ENCODE measurements around the gene DIAPH1. TPM values are rescaled to one million over a fixed set of nuclear protein-coding genes. Genes with fewer than 3 reads are reported as not detected.

The DIAPH1 gene
- polyA plus RNA-seq, 4 donors = 58.4 to 97.3 (median 90.6) TPM

GRCh38 chr5:141510850-141511601 lies 107.8 kb downstream of the DIAPH1 start:
- Histone ChIP-seq H3K27ac (ENCODE audit: low read depth in 1 of 3, low read length in 2 of 3) (no peak overlapping the region), H3K27me3 (ENCODE audit: control insufficient read depth in 3 of 3, insufficient read depth in 3 of 3, low read length in 3 of 3) (peaks cover 0 to 2% (median 0%) of the 10 kb centered on the region in 3 donors), H3K4me1 (ENCODE audit: control insufficient read depth in 3 of 3, insufficient read depth in 2 of 3, low read depth in 1 of 3, low read length in 2 of 3) (peaks cover 0 to 37% (median 0%) of the 10 kb centered on the region in 3 donors), H3K9me3 (ENCODE audit: control insufficient read depth in 2 of 2, insufficient read depth in 1 of 2, low read depth in 1 of 2, low read length in 1 of 2) (no peaks in the 10 kb centered on the region), H3K36me3 (ENCODE audit: control insufficient read depth in 3 of 3, insufficient read depth in 2 of 3, low read depth in 1 of 3, low read length in 3 of 3) (peaks cover 0 to 38% (median 0%) of the 10 kb centered on the region in 3 donors), H3K4me3 (ENCODE audit: low read depth in 1 of 3, low read length in 3 of 3) (no peak overlapping the region)
- DNase-seq = no peak
- FAIRE-seq = no peak
- WGBS, 3 donors = 86 to 94% (median 92%) methylated on average over 14 of the region's 14 CpGs

GRCh38 chr5:141510160-141510559 lies 108.6 kb downstream of the DIAPH1 start:
- peaks cover 0 to 2% (median 0%) of the 10 kb centered on the region in 3 donors for H3K27me3 ChIP-seq (ENCODE audit: control insufficient read depth in 3 of 3, insufficient read depth in 3 of 3, low read length in 3 of 3)
- no peak overlapping the region for H3K27ac ChIP-seq (ENCODE audit: low read depth in 1 of 3, low read length in 2 of 3)
- H3K4me1 ChIP-seq (ENCODE audit: control insufficient read depth in 3 of 3, insufficient read depth in 2 of 3, low read depth in 1 of 3, low read length in 2 of 3) = peaks cover 0 to 37% (median 0%) of the 10 kb centered on the region in 3 donors
- peaks cover 0 to 33% (median 0%) of the 10 kb centered on the region in 3 donors for H3K36me3 ChIP-seq (ENCODE audit: control insufficient read depth in 3 of 3, insufficient read depth in 2 of 3, low read depth in 1 of 3, low read length in 3 of 3)
- WGBS, 3 donors = 88 to 92% (median 91%) methylated on average over 9 of the region's 9 CpGs
- FAIRE-seq (no peak), DNase-seq (no peak)
- no peak overlapping the region for H3K4me3 ChIP-seq (ENCODE audit: low read depth in 1 of 3, low read length in 3 of 3)
- no peaks in the 10 kb centered on the region for H3K9me3 ChIP-seq (ENCODE audit: control insufficient read depth in 2 of 2, insufficient read depth in 1 of 2, low read depth in 1 of 2, low read length in 1 of 2)

- DNase-seq = peak in 1 of 2 donors; percentile 30
- Histone ChIP-seq H3K27ac (ENCODE audit: low read depth in 1 of 3, low read length in 2 of 3) (peak overlapping the region in 2 of 3 donors; percentile 72 to 77), H3K4me3 (ENCODE audit: low read depth in 1 of 3, low read length in 3 of 3) (peak overlapping the region in 1 of 3 donors; percentile 7), H3K4me1 (ENCODE audit: control insufficient read depth in 3 of 3, insufficient read depth in 2 of 3, low read depth in 1 of 3, low read length in 2 of 3) (peaks cover 0 to 31% (median 0%) of the 10 kb centered on the region in 3 donors), H3K36me3 (ENCODE audit: control insufficient read depth in 3 of 3, insufficient read depth in 2 of 3, low read depth in 1 of 3, low read length in 3 of 3) (peaks cover 0 to 24% (median 0%) of the 10 kb centered on the region in 3 donors), H3K9me3 (ENCODE audit: control insufficient read depth in 2 of 2, insufficient read depth in 1 of 2, low read depth in 1 of 2, low read length in 1 of 2) (no peaks in the 10 kb centered on the region), H3K27me3 (ENCODE audit: control insufficient read depth in 3 of 3, insufficient read depth in 3 of 3, low read length in 3 of 3) (peaks cover 0 to 2% (median 0%) of the 10 kb centered on the region in 3 donors)
- no peak for FAIRE-seq
- WGBS, 3 donors = 39 to 69% (median 61%) methylated on average over 21 to 23 of the region's 23 CpGs
These were observed 109.8 kb downstream of the DIAPH1 start for GRCh38 chr5:141508798-141509611.

- peaks cover 0 to 25% (median 0%) of the 10 kb centered on the region in 3 donors for H3K4me1 ChIP-seq (ENCODE audit: control insufficient read depth in 3 of 3, insufficient read depth in 2 of 3, low read depth in 1 of 3, low read length in 2 of 3)
- no peak overlapping the region for H3K4me3 ChIP-seq (ENCODE audit: low read depth in 1 of 3, low read length in 3 of 3)
These were observed 110.4 kb downstream of the DIAPH1 start for GRCh38 chr5:141508440-141508797.

GRCh38 chr5:141507387-141508091 lies 111.3 kb downstream of the DIAPH1 start:
- H3K27ac ChIP-seq (ENCODE audit: low read depth in 1 of 3, low read length in 2 of 3) = peak overlapping the region in 2 of 3 donors; percentile 55 to 77
- no peak overlapping the region for H3K4me3 ChIP-seq (ENCODE audit: low read depth in 1 of 3, low read length in 3 of 3)
- peaks cover 0 to 24% (median 2%) of the 10 kb centered on the region in 3 donors for H3K36me3 ChIP-seq (ENCODE audit: control insufficient read depth in 3 of 3, insufficient read depth in 2 of 3, low read depth in 1 of 3, low read length in 3 of 3)
- DNase-seq (peak in 1 of 2 donors; percentile 31), FAIRE-seq (no peak)
- WGBS, 3 donors = 56 to 80% (median 79%) methylated on average over 11 of the region's 11 CpGs
- no peaks in the 10 kb centered on the region for H3K9me3 ChIP-seq (ENCODE audit: control insufficient read depth in 2 of 2, insufficient read depth in 1 of 2, low read depth in 1 of 2, low read length in 1 of 2)
- no peaks in the 10 kb centered on the region for H3K27me3 ChIP-seq (ENCODE audit: control insufficient read depth in 3 of 3, insufficient read depth in 3 of 3, low read length in 3 of 3)
- peaks cover 0 to 18% (median 0%) of the 10 kb centered on the region in 3 donors for H3K4me1 ChIP-seq (ENCODE audit: control insufficient read depth in 3 of 3, insufficient read depth in 2 of 3, low read depth in 1 of 3, low read length in 2 of 3)

More at GRCh38 chr5:141508440-141508797, 110.4 kb downstream of the DIAPH1 start:
- Histone ChIP-seq H3K27ac (ENCODE audit: low read depth in 1 of 3, low read length in 2 of 3) (peak overlapping the region in 2 of 3 donors; percentile 55 to 77), H3K36me3 (ENCODE audit: control insufficient read depth in 3 of 3, insufficient read depth in 2 of 3, low read depth in 1 of 3, low read length in 3 of 3) (peaks cover 0 to 24% (median 0%) of the 10 kb centered on the region in 3 donors), H3K27me3 (ENCODE audit: control insufficient read depth in 3 of 3, insufficient read depth in 3 of 3, low read length in 3 of 3) (no peaks in the 10 kb centered on the region), H3K9me3 (ENCODE audit: control insufficient read depth in 2 of 2, insufficient read depth in 1 of 2, low read depth in 1 of 2, low read length in 1 of 2) (no peaks in the 10 kb centered on the region)
- FAIRE-seq (no peak), DNase-seq (no peak)
- 48 to 70% (median 62%) methylated on average over 9 of the region's 9 CpGs for WGBS, 3 donors

GRCh38 chr5:141506381-141507155 lies 112.2 kb downstream of the DIAPH1 start:
- peaks cover 0 to 19% (median 2%) of the 10 kb centered on the region in 3 donors for H3K36me3 ChIP-seq (ENCODE audit: control insufficient read depth in 3 of 3, insufficient read depth in 2 of 3, low read depth in 1 of 3, low read length in 3 of 3)

GRCh38 chr5:141504216-141504615 lies 114.6 kb downstream of the DIAPH1 start:
- WGBS, 3 donors = 88 to 93% (median 90%) methylated on average over 4 of the region's 4 CpGs
- no peak overlapping the region for H3K27ac ChIP-seq (ENCODE audit: low read depth in 1 of 3, low read length in 2 of 3)
- H3K9me3 ChIP-seq (ENCODE audit: control insufficient read depth in 2 of 2, insufficient read depth in 1 of 2, low read depth in 1 of 2, low read length in 1 of 2) = no peaks in the 10 kb centered on the region
- FAIRE-seq (no peak), DNase-seq (no peak)
- peaks cover 0 to 6% (median 2%) of the 10 kb centered on the region in 3 donors for H3K36me3 ChIP-seq (ENCODE audit: control insufficient read depth in 3 of 3, insufficient read depth in 2 of 3, low read depth in 1 of 3, low read length in 3 of 3)
- H3K27me3 ChIP-seq (ENCODE audit: control insufficient read depth in 3 of 3, insufficient read depth in 3 of 3, low read length in 3 of 3) = no peaks in the 10 kb centered on the region
- H3K4me3 ChIP-seq (ENCODE audit: low read depth in 1 of 3, low read length in 3 of 3) = no peak overlapping the region
- peaks cover 0 to 15% (median 0%) of the 10 kb centered on the region in 3 donors for H3K4me1 ChIP-seq (ENCODE audit: control insufficient read depth in 3 of 3, insufficient read depth in 2 of 3, low read depth in 1 of 3, low read length in 2 of 3)

More at GRCh38 chr5:141506381-141507155, 112.2 kb downstream of the DIAPH1 start:
- Histone ChIP-seq H3K4me1 (ENCODE audit: control insufficient read depth in 3 of 3, insufficient read depth in 2 of 3, low read depth in 1 of 3, low read length in 2 of 3) (peaks cover 0 to 18% (median 0%) of the 10 kb centered on the region in 3 donors), H3K27me3 (ENCODE audit: control insufficient read depth in 3 of 3, insufficient read depth in 3 of 3, low read length in 3 of 3) (no peaks in the 10 kb centered on the region), H3K27ac (ENCODE audit: low read depth in 1 of 3, low read length in 2 of 3) (no peak overlapping the region), H3K4me3 (ENCODE audit: low read depth in 1 of 3, low read length in 3 of 3) (no peak overlapping the region), H3K9me3 (ENCODE audit: control insufficient read depth in 2 of 2, insufficient read depth in 1 of 2, low read depth in 1 of 2, low read length in 1 of 2) (no peaks in the 10 kb centered on the region)
- no peak for DNase-seq
- WGBS, 3 donors = 88 to 90% (median 89%) methylated on average over 8 of the region's 8 CpGs
- FAIRE-seq = no peak

All from small intestine (tissue), 7 donors.